Activated naive CD4-positive, alpha-beta T cell treated with anti-CD3 and anti-CD28 coated beads, Interleukin-2, amount 50 U/mL, for 24 hours (primary cell): ENCODE results near the gene MAML3.

ENCODE experiments used
- H3K27ac Mint-ChIP-seq: one replicate; pipeline ENCODE4 v1.8.0; 2021; ENCODE audit warnings: mild to moderate bottlenecking, mixed read lengths
- H3K27me3 Mint-ChIP-seq: one replicate; pipeline ENCODE4 v1.8.0; 2021; ENCODE audit warnings: mixed read lengths
- H3K36me3 Mint-ChIP-seq: one replicate; pipeline ENCODE4 v1.8.0; 2021; ENCODE audit warnings: mixed read lengths
- H3K4me1 Mint-ChIP-seq: one replicate; pipeline ENCODE4 v1.8.0; 2021; ENCODE audit warnings: mixed read lengths
- H3K4me3 Mint-ChIP-seq: one replicate; pipeline ENCODE4 v1.8.0; 2021; ENCODE audit warnings: mild to moderate bottlenecking, mixed read lengths
- H3K9me3 Mint-ChIP-seq: one replicate; pipeline ENCODE4 v1.8.0; 2021; ENCODE audit warnings: mixed read lengths

Gene MAML3

DNA sequence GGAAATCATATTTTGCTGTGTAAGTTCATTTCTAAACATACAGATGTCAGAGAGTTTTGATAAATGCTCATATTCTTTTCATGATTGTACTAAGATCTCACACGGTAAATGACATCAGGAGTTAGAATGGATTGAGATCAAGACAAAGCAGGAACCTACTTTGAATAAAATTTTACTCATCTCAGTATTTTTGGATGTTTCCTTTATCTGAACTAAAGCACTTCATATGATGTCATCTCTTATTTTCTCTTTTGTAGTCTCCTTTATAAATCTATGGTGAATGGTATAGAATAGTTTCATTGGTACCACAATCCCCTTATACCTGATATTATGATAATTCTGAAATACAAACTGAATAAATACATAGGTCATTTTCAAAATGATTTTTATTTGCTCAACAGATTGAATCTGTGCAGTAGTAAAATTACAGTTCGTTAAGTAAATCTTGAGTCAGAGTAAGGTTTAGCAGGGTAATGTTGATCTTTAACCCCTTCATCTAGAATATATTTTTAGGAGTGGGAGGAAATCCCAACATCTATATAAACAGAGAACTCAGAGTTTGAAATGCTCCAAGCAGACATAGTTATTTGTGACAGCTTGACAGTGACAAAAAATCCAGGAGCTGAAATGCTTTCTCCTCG, 308.4 kb downstream of the MAML3 start:
- Mint-ChIP-seq H3K4me3 (no peak overlapping the region), H3K27me3 (no peaks in the 10 kb centered on the region), H3K4me1 (no peaks in the 10 kb centered on the region), H3K9me3 (no peaks in the 10 kb centered on the region), H3K36me3 (no peaks in the 10 kb centered on the region), H3K27ac (no peak overlapping the region)

DNA sequence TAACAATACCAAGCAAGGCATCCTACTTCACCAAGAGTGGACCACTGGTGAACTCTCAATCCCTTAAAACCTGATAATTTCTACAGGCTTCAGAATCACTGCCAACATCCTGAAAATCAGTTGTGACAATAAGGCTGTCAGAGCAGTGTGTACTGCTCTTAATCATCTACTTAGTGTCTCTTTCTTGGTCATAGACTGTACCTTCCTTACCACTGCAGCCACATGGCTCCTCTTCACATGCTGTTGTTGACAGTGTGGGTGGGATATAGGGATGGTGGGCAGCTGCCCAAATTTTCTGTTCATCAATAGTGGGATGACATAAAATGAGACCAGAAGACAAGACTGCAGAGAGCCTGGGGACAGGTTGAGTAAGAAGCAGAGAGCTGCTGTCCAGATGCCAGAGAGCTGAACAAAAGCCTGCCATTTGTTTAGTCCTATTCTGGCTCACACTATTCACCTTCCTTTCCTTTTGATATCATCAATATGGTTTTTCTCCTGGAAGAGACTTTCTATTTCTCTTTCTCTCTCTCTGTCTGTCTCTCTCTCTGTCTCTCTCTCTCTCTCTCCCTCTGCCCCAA, 309.4 kb downstream of the MAML3 start:
- no peak overlapping the region for H3K4me3 Mint-ChIP-seq
- H3K36me3 Mint-ChIP-seq, result no peaks in the 10 kb centered on the region
- H3K4me1 Mint-ChIP-seq, result no peaks in the 10 kb centered on the region
- no peaks in the 10 kb centered on the region for H3K9me3 Mint-ChIP-seq
- no peak overlapping the region for H3K27ac Mint-ChIP-seq
- H3K27me3 Mint-ChIP-seq, result no peaks in the 10 kb centered on the region

DNA sequence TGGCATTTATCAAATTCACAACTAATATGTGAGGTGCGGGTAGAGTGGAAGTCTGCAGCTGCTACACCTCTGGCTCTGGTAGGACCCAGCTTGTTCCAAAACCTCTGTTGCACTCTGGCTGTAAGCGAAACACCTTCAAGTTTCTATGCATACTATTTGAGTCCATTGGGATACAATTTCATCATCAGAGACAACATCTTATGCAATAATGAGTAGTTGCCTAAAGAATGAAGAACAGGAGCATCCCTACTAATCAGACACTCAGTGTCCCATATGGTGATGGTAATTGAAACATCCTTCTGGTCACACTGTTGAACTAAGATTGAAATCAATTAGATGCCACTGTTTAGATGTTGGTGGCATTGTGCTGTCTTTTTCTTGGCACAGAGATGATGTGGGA, 309.9 kb downstream of the MAML3 start:
- H3K36me3 Mint-ChIP-seq, result no peaks in the 10 kb centered on the region
- H3K27ac Mint-ChIP-seq, result no peak overlapping the region
- H3K4me1 Mint-ChIP-seq, result no peaks in the 10 kb centered on the region
- H3K27me3 Mint-ChIP-seq, result no peaks in the 10 kb centered on the region
- no peaks in the 10 kb centered on the region for H3K9me3 Mint-ChIP-seq
- no peak overlapping the region for H3K4me3 Mint-ChIP-seq

DNA sequence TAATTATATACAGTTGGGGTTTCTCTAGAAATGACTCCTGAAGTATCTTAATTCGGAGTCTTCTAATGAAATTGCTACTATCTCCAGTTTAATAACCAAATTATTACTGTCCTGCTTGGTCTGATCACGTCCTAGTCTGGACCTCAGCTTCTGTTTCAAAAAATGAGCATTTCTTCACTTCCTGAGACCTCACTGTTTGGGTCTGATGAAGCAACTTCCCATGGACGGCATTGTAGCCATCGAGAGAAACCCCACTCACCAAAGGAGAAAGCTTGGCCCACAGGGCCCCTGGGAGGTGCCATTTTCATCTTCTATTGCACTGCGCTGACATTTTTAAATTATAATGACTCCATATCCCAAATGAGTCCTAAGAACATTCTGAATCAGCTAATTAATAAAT, 310.3 kb downstream of the MAML3 start:
- H3K9me3 Mint-ChIP-seq, result no peaks in the 10 kb centered on the region
- no peaks in the 10 kb centered on the region for H3K27me3 Mint-ChIP-seq
- no peaks in the 10 kb centered on the region for H3K4me1 Mint-ChIP-seq
- no peaks in the 10 kb centered on the region for H3K36me3 Mint-ChIP-seq
- H3K4me3 Mint-ChIP-seq, result no peak overlapping the region
- H3K27ac Mint-ChIP-seq, result no peak overlapping the region

DNA sequence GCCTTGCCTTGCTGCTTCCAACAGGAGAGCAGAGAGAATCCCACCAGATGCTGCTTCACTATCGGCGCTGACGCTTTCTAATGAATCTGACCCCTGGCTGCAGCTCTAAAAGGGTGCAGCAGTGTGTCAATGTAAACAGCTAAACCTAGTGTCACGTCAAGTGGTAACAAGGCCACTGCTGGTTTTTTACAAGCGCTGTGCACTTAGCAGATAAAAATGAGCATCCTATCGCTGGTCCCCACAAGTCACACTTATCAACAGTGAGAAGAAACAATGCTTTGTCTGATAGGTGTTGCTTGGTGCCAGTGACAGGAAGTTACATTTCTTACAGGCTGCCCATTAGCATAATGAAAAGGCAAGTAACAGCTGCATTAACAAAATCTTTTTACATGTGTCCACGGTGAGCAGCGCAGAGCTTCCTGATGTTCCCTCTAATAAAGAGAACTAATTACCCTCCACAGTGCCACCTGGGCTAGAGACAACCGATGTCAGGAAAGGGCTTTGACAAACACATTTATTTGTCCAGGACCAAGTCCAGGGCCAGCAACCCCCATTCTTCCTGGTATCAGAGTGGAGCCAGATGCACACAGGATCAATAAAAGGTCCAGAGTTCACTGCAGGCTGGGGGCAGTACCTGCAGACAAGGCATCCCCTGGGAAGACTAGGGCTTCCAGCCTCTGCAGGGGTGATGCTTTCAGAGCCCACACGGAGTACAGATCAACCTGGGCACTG, 312.4 kb downstream of the MAML3 start:
- Mint-ChIP-seq H3K27ac (no peak overlapping the region), H3K4me1 (no peaks in the 10 kb centered on the region), H3K27me3 (no peaks in the 10 kb centered on the region), H3K9me3 (no peaks in the 10 kb centered on the region), H3K4me3 (peak overlapping the region; percentile 9), H3K36me3 (no peaks in the 10 kb centered on the region)

DNA sequence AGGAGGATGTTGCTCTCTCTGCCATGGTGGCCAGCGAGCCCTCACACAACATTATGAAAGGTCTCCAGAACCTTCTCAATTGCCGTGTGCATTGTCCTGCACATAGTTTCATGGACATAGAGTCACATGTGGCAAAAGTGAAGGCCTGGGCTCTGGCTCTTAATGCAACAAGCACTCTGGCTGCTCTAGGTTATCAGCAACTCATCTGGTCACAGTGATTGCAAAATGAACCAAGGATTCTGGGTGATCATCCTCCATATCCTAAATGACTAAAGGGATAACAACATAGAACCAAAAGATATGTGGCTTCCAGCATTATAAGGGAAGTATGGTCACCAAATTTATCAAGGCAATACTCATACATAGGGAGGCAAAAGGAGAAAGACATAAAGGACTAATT, 313.2 kb downstream of the MAML3 start:
- Mint-ChIP-seq H3K4me1 (no peaks in the 10 kb centered on the region), H3K27me3 (no peaks in the 10 kb centered on the region), H3K9me3 (no peaks in the 10 kb centered on the region), H3K4me3 (no peak overlapping the region), H3K36me3 (no peaks in the 10 kb centered on the region), H3K27ac (no peak overlapping the region)

DNA sequence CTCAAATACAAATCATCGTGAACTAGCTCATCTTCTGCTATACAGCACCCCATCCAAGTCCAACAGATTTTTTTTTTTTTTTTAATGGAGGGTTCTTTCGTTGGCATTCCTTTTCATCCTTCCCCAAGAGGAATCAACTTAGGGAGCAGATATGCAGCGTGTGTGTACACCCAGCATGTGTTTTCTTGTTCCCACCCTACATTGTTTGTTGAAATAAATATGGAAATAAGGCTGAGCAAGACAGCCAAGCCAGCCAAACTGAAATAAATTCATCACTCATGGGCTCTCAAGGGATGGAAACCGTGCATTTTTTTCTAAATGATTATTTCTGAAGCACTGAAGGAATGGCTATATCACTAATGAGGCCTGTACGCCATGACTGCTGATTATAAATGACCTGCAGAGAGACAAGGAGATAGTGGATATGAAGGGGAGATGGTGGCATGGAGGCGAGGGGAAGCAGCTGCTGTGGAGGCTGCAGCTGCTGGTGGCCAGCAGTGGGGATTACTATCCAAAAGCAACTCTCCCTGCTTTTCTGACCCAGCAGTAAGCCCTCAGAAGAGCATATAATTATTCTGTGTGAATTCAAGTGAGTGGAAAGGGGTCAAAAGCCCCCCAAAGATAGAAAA, 314.5 kb downstream of the MAML3 start:
- H3K9me3 Mint-ChIP-seq, result no peaks in the 10 kb centered on the region
- H3K27ac Mint-ChIP-seq, result no peak overlapping the region
- H3K4me1 Mint-ChIP-seq, result no peaks in the 10 kb centered on the region
- no peaks in the 10 kb centered on the region for H3K36me3 Mint-ChIP-seq
- H3K4me3 Mint-ChIP-seq, result no peak overlapping the region
- H3K27me3 Mint-ChIP-seq, result no peaks in the 10 kb centered on the region

DNA sequence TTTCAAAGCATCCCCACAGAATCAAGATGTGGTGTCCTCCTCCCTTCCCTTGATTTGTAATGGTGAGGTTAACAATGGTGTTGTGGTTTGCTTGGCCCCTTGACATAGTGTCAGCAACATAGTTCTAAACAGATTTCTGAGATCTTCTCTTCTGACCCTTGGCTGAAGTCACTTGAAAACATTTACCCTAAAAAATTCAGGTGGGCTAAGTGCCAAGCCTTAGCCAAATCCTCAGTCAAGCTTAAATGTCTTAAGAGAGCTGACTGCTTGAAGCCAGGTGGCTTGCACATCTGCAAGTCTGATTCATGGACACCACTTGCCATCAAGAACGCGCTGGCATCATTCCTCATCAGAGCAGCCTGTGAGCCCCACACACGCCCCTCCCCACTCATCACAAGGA, 315.2 kb downstream of the MAML3 start:
- H3K36me3 Mint-ChIP-seq, result no peaks in the 10 kb centered on the region
- H3K4me1 Mint-ChIP-seq, result no peaks in the 10 kb centered on the region
- H3K9me3 Mint-ChIP-seq, result no peaks in the 10 kb centered on the region
- H3K27ac Mint-ChIP-seq, result no peak overlapping the region
- H3K27me3 Mint-ChIP-seq, result no peaks in the 10 kb centered on the region
- H3K4me3 Mint-ChIP-seq, result no peak overlapping the region

DNA sequence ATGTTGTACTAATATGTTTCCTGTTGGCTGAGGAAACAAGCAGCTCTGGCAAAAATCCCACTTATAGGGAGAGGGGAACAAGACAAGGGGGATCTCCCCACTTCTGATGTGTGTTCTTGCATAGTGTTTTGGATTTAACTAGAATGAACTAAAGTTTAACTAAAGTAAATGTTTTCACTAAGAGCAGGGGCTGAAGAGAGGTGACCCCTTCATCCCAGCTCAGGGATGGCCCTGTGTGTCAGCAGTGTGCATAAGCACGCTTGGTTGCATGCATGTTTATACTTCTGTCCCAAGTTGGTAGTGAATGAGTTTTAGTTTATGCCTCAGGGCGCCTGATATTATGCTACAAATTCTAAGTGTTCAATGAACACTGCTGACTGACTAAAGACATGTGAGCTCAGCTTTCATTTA, 319.0 kb downstream of the MAML3 start:
- Mint-ChIP-seq H3K36me3 (no peaks in the 10 kb centered on the region), H3K9me3 (no peaks in the 10 kb centered on the region), H3K4me1 (no peaks in the 10 kb centered on the region), H3K27me3 (no peaks in the 10 kb centered on the region), H3K27ac (no peak overlapping the region), H3K4me3 (no peak overlapping the region)

DNA sequence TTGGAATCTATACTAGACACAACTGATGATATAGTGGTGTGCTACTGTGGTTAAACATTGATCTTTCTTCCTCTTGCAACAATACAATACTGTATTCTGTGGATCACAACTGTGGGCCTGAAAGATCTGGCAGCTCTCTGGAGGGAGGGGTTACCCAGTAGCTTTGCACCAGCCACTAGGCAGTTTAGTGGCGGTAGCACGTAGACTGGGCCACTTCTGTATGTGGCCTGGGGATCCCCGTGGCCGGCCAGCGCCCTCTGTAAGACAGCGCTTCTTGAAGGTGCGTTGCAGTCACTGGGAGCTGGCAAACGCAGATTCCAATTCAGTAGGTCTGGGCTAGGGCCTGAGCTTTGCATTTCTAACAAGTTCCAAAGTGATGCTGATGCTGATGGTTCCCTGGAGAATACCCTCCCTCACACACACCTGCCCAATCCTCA, 319.7 kb downstream of the MAML3 start:
- no peaks in the 10 kb centered on the region for H3K4me1 Mint-ChIP-seq
- no peaks in the 10 kb centered on the region for H3K9me3 Mint-ChIP-seq
- H3K27ac Mint-ChIP-seq, result no peak overlapping the region
- no peak overlapping the region for H3K4me3 Mint-ChIP-seq
- H3K36me3 Mint-ChIP-seq, result no peaks in the 10 kb centered on the region
- no peaks in the 10 kb centered on the region for H3K27me3 Mint-ChIP-seq

DNA sequence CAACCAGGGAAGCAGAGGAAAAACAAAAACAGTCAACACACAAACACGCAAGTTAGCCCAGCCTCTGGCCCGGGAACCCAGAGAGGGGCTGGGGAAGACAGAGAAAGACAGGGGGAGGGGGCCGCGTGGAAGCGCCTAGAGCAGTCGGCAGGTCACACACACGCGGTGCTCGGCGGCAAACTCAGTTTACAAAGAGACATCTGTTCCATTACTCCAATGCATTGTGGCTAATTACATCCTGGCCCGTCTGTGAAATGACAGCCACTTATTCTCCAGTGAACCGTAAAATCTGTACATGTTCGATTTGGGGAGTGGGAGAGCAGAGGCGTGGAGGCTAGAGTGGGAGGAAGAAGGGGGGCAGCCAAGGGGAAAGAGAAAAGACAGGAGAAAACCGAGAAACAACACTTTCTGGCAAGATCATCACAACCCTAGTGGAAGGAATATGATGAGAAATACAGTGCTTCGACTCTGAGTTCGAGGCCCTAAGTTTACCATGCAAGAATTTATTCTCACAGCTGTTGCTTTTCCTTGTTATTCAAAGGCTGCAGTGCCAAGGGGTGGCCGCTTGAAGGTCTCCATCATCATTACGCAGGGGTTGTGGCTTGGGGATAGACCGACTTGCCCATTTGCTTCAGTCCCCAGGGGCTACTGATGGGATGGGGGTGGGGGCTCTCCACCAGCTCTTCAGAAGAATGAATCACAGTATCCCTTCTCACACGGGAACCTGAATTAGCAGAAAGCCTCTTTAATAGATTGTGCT, 320.7 kb downstream of the MAML3 start:
- Mint-ChIP-seq H3K9me3 (no peaks in the 10 kb centered on the region), H3K4me3 (no peak overlapping the region), H3K4me1 (no peaks in the 10 kb centered on the region), H3K27me3 (no peaks in the 10 kb centered on the region), H3K36me3 (no peaks in the 10 kb centered on the region), H3K27ac (no peak overlapping the region)

DNA sequence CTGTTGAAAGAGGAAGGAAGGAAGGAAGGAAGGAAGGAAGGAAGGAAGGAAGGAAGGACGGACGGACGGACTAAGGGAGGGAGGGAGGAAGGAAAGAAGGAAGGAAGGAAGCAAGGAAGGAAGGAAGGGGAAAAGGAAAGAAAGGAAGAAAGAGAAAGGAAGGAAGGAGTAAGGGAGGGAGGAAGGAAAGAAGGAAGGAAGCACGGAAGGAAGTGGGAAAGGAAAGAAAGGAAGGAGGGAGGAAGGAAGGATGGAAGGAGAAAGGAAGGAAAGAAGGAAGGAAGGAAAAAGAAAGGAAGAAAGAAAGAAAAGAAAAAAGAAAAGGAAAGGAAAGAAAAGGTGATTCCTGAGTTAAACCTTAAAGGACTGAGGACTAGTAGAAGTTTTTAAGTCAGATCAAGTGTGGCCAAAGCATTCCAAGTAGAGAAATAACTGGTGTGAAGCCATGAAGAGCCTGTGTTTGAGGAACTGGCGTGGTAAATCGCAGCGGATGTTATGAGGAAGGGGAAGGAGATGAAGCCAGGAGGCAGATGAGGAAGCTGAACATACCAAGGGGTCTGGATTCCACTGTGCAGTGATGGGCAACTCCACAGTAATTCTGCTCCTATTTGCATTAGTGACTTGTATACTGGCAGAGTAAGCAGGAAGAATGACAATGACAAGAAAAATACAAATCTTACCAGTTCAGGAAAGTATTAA, 324.9 kb downstream of the MAML3 start:
- H3K27me3 Mint-ChIP-seq, result no peaks in the 10 kb centered on the region
- no peak overlapping the region for H3K4me3 Mint-ChIP-seq
- H3K36me3 Mint-ChIP-seq, result no peaks in the 10 kb centered on the region

DNA sequence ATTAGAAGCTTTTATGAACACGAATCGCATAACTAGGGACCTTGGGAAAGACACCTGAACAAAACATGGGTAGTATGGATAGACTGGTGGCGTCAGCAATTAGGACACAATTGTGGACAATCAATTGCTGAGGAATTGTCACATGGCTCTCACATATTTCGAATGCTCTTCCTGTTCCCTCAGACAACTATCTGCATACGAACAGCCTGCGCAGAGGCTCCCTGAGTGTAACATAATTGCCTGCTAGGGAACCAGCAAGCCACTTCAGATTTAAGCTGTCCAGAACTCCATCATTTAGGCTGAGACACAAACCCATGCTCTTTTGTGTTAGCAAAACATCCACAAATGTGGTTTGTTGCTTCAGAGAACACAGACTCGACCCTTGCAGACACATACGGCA, 327.6 kb downstream of the MAML3 start:
- no peak overlapping the region for H3K27ac Mint-ChIP-seq
- H3K36me3 Mint-ChIP-seq, result no peaks in the 10 kb centered on the region
- H3K27me3 Mint-ChIP-seq, result no peaks in the 10 kb centered on the region
- no peak overlapping the region for H3K4me3 Mint-ChIP-seq
- no peaks in the 10 kb centered on the region for H3K9me3 Mint-ChIP-seq
- H3K4me1 Mint-ChIP-seq, result no peaks in the 10 kb centered on the region

More for the DNA sequence above, 324.9 kb downstream of the MAML3 start:
- H3K27ac Mint-ChIP-seq, result no peak overlapping the region
- H3K9me3 Mint-ChIP-seq, result no peaks in the 10 kb centered on the region
- H3K4me1 Mint-ChIP-seq, result no peaks in the 10 kb centered on the region

DNA sequence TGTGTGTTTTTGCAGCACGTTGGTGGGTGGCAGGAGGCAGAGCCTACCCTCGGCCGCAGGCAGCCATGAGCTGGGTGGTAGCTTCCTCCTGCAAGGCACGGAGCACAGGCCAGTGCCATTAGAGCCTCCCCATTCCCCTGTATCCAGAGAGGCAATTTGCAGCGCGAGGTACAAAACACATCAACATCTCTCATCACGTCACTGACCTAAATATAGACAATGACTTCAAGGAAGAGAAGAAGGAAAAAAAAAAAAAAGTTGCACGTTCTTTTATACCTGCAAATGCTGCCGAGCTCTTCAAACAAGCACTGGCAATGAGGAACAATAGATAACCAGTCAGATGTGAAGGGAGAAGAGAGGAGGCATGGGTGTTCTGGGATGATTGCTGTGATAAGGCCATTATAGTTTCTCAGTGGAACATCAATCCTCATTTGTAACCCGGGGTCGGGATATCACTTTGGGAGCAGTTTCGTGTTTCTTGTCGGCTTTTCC, 328.4 kb downstream of the MAML3 start:
- no peaks in the 10 kb centered on the region for H3K27me3 Mint-ChIP-seq
- H3K27ac Mint-ChIP-seq, result no peak overlapping the region
- no peak overlapping the region for H3K4me3 Mint-ChIP-seq
- H3K9me3 Mint-ChIP-seq, result no peaks in the 10 kb centered on the region
- no peaks in the 10 kb centered on the region for H3K36me3 Mint-ChIP-seq
- no peaks in the 10 kb centered on the region for H3K4me1 Mint-ChIP-seq
